ENCODE data around the gene CST7. TPM values are rescaled to one million over a fixed set of nuclear protein-coding genes. Genes with fewer than 3 reads are reported as not detected.

CST7 gene
- total RNA-seq, 1 donor from 2014 or later: 0.25 TPM

DNA sequence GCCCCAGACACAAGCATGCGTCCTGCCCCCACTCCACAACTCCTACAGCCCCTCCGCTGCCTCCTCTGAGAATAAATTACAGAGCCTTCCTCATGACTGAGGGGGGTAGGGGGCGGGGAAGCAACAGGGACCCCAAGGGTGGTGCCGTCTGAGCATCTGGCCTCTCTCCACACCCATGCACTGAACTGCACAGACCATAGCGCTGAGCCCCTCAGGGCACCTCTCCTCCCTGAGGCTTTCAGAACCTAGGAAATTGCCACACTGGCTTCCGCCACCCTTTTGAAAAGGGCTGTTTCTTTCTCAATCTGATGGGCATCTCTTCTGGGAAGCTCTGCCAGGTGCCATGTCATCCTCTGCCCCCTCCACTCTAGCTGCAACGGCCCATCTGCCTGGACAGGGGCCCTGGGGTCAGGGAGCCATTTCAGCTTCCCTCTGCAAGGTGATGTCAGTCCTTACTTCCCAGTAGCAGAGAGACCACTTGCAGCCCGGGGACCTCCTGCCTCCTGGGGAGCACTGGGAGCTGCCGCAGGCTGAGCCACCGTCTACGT is 2.5 kb downstream of the CST7 start:
- DNase-seq (ENCODE audit: low read depth): no peak
- H3K9me3 ChIP-seq (ENCODE audit: insufficient read depth, low read depth, low read length): no peaks in the 10 kb centered on the region
- H3K4me1 ChIP-seq (ENCODE audit: insufficient read depth, low read length): no peaks in the 10 kb centered on the region
- H3K79me2 ChIP-seq (ENCODE audit: insufficient read depth, low read length): no peaks in the 10 kb centered on the region
- no peak overlapping the region for H3K4me3 ChIP-seq (ENCODE audit: insufficient read depth, low read depth, low read length)
- no peak overlapping the region for H3K27ac ChIP-seq (ENCODE audit: low read depth, low read length)
- H4K20me1 ChIP-seq (ENCODE audit: insufficient read depth, low read length): no peaks in the 10 kb centered on the region
- no peaks in the 10 kb centered on the region for H3K27me3 ChIP-seq (ENCODE audit: insufficient read depth, low read length)
- H3K9ac ChIP-seq (ENCODE audit: low read length): no peak overlapping the region
- Mint-ChIP-seq H3K9me3 (ENCODE audit: unreplicated experiment) (peaks cover 16% of the 10 kb centered on the region), H3K36me3 (ENCODE audit: low read depth, unreplicated experiment) (peaks cover 2% of the 10 kb centered on the region), H3K4me1 (ENCODE audit: low read depth, unreplicated experiment) (peaks cover 7% of the 10 kb centered on the region), H3K27me3 (ENCODE audit: low read depth, unreplicated experiment) (peaks cover 12% of the 10 kb centered on the region), H3K4me3 (ENCODE audit: unreplicated experiment) (no peak overlapping the region), H3K27ac (ENCODE audit: unreplicated experiment) (no peak overlapping the region)
- H3K4me2 ChIP-seq (ENCODE audit: low read length): no peak overlapping the region
- H2AFZ ChIP-seq (ENCODE audit: low read depth, low read length): no peak overlapping the region
- TF ChIP-seq, protein P1, sequence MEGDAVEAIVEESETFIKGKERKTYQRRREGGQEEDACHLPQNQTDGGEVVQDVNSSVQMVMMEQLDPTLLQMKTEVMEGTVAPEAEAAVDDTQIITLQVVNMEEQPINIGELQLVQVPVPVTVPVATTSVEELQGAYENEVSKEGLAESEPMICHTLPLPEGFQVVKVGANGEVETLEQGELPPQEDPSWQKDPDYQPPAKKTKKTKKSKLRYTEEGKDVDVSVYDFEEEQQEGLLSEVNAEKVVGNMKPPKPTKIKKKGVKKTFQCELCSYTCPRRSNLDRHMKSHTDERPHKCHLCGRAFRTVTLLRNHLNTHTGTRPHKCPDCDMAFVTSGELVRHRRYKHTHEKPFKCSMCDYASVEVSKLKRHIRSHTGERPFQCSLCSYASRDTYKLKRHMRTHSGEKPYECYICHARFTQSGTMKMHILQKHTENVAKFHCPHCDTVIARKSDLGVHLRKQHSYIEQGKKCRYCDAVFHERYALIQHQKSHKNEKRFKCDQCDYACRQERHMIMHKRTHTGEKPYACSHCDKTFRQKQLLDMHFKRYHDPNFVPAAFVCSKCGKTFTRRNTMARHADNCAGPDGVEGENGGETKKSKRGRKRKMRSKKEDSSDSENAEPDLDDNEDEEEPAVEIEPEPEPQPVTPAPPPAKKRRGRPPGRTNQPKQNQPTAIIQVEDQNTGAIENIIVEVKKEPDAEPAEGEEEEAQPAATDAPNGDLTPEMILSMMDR (IDR thresholded peaks at IDR 0.05; ENCODE audit: insufficient read depth, low read depth, low read length): no peak
- TF ChIP-seq EZH2 (IDR thresholded peaks at IDR 0.05; ENCODE audit: insufficient read depth, low read length): no peak
- no peak for FAIRE-seq
- H3K36me3 ChIP-seq (ENCODE audit: insufficient read depth, low read length): no peaks in the 10 kb centered on the region

DNA sequence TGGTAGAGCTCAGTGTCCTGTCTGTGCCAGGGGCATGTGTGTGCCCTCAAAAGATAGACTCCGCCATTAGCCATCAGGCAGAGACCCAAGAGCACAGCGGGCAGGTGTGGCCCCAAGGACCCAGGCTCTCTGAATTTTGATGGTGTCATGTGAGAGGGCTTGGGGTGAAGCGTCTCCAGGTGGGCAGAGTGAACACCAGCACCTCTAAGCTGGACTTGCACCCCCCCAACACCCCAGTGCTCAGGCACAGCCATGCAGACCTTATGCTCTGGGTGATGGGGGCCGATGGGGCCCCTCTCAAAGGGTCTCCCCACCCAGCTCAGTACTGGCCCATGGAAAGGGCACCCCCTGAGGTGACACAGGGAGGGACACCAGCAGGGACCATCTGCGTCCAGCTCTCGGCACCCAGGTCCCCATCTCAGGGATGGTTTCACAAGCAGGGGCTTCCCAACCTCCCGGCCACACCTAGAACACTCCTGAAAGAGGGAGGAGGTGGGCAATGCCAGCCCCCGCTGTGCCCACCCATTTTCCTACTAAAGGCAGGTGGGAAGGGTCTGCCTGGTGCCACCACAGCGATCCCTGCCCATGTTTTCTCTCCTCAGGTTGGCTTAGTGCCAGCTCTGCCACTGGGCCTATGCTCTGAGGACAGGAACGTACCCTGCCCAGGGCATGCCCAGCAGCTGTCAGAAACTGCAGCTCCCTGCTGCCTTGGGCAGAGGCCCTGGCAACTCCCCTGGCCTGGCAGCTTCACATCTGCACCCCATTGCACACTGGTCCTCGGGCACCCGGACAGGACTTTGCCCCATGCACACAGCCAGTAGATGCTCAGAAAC is 3.5 kb downstream of the CST7 start:
- no peak for DNase-seq (ENCODE audit: low read depth)
- H3K4me1 Mint-ChIP-seq (ENCODE audit: low read depth, unreplicated experiment): peaks cover 7% of the 10 kb centered on the region
- TF ChIP-seq, protein P1 (IDR thresholded peaks at IDR 0.05; ENCODE audit: insufficient read depth, low read depth, low read length): no peak
- TF ChIP-seq EZH2 (IDR thresholded peaks at IDR 0.05; ENCODE audit: insufficient read depth, low read length): no peak
- Histone ChIP-seq H2AFZ (ENCODE audit: low read depth, low read length) (no peak overlapping the region), H3K27ac (ENCODE audit: low read depth, low read length) (no peak overlapping the region), H3K4me2 (ENCODE audit: low read length) (no peak overlapping the region), H3K36me3 (ENCODE audit: insufficient read depth, low read length) (no peaks in the 10 kb centered on the region), H3K4me1 (ENCODE audit: insufficient read depth, low read length) (no peaks in the 10 kb centered on the region), H3K9me3 (ENCODE audit: insufficient read depth, low read depth, low read length) (no peaks in the 10 kb centered on the region), H3K4me3 (ENCODE audit: insufficient read depth, low read depth, low read length) (no peak overlapping the region), H4K20me1 (ENCODE audit: insufficient read depth, low read length) (no peaks in the 10 kb centered on the region), H3K27me3 (ENCODE audit: insufficient read depth, low read length) (no peaks in the 10 kb centered on the region), H3K9ac (ENCODE audit: low read length) (no peak overlapping the region), H3K79me2 (ENCODE audit: insufficient read depth, low read length) (no peaks in the 10 kb centered on the region)
- H3K36me3 Mint-ChIP-seq (ENCODE audit: low read depth, unreplicated experiment): peaks cover 2% of the 10 kb centered on the region
- no peak overlapping the region for H3K27ac Mint-ChIP-seq (ENCODE audit: unreplicated experiment)
- no peak for FAIRE-seq
- H3K27me3 Mint-ChIP-seq (ENCODE audit: low read depth, unreplicated experiment): peaks cover 7% of the 10 kb centered on the region
- H3K4me3 Mint-ChIP-seq (ENCODE audit: unreplicated experiment): no peak overlapping the region
- peaks cover 8% of the 10 kb centered on the region for H3K9me3 Mint-ChIP-seq (ENCODE audit: unreplicated experiment)

DNA sequence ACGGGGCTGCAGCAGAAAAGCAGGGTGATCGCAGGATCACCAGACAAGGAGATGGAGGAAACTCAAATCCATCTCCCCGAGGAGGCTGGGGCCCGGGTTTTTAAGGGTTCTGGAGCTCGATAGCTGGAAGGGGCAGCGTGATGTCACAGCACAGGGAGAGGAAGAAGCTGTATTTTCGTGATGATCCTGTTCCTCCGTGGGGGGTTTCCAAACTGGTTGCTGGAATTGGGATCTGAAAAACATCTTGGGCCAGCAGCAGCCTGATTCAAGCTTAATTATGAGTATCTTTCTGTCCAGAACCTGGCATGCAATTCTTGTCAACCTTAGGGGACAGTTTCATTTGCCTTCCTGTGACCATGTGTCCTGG is 4.1 kb downstream of the CST7 start:
- Mint-ChIP-seq H3K4me3 (ENCODE audit: unreplicated experiment) (no peak overlapping the region), H3K36me3 (ENCODE audit: low read depth, unreplicated experiment) (peaks cover 3% of the 10 kb centered on the region), H3K4me1 (ENCODE audit: low read depth, unreplicated experiment) (peaks cover 7% of the 10 kb centered on the region), H3K27ac (ENCODE audit: unreplicated experiment) (no peak overlapping the region), H3K9me3 (ENCODE audit: unreplicated experiment) (peaks cover 4% of the 10 kb centered on the region), H3K27me3 (ENCODE audit: low read depth, unreplicated experiment) (peaks cover 7% of the 10 kb centered on the region)
- H3K36me3 ChIP-seq (ENCODE audit: insufficient read depth, low read length): no peaks in the 10 kb centered on the region
- no peaks in the 10 kb centered on the region for H3K79me2 ChIP-seq (ENCODE audit: insufficient read depth, low read length)
- no peak overlapping the region for H3K27ac ChIP-seq (ENCODE audit: low read depth, low read length)
- no peaks in the 10 kb centered on the region for H3K27me3 ChIP-seq (ENCODE audit: insufficient read depth, low read length)
- no peak for DNase-seq (ENCODE audit: low read depth)
- no peaks in the 10 kb centered on the region for H4K20me1 ChIP-seq (ENCODE audit: insufficient read depth, low read length)
- no peaks in the 10 kb centered on the region for H3K4me1 ChIP-seq (ENCODE audit: insufficient read depth, low read length)
- TF ChIP-seq EZH2 (IDR thresholded peaks at IDR 0.05; ENCODE audit: insufficient read depth, low read length): no peak
- TF ChIP-seq, protein P1 (IDR thresholded peaks at IDR 0.05; ENCODE audit: insufficient read depth, low read depth, low read length): no peak
- no peak overlapping the region for H3K9ac ChIP-seq (ENCODE audit: low read length)
- H3K9me3 ChIP-seq (ENCODE audit: insufficient read depth, low read depth, low read length): no peaks in the 10 kb centered on the region
- no peak for FAIRE-seq
- no peak overlapping the region for H2AFZ ChIP-seq (ENCODE audit: low read depth, low read length)
- no peak overlapping the region for H3K4me3 ChIP-seq (ENCODE audit: insufficient read depth, low read depth, low read length)
- no peak overlapping the region for H3K4me2 ChIP-seq (ENCODE audit: low read length)
